ENCODE data around the gene USP9X.
"Not testable (repeated sequence)": the region's sequence is repeated elsewhere in the genome, so short reads cannot be mapped to it uniquely, and the experiment has no call there.

USP9X gene

GRCh38 chrX:41084893-41085511 lies at the start of gene USP9X:
Gene USP9X, plus strand, starts transcription at chrX:41085445. Its CDS starts 38,184 bp downstream, at chrX:41123629.
- peak; percentile 94 for DNase-seq

- DNase-seq: no peak
Measured at GRCh38 chrX:41035582-41035981, 49.7 kb upstream of the USP9X start.

GRCh38 chrX:41036668-41037326 lies 48.4 kb upstream of the USP9X start:
- no peak for DNase-seq

GRCh38 chrX:41043196-41043595 lies 42.0 kb upstream of the USP9X start:
- no peak for DNase-seq

- no peak for DNase-seq
Measured at GRCh38 chrX:41043674-41044345, 41.4 kb upstream of the USP9X start.

GRCh38 chrX:41045960-41046567 lies 39.2 kb upstream of the USP9X start:
- no peak for DNase-seq

GRCh38 chrX:41047878-41048534 lies 37.2 kb upstream of the USP9X start:
- no peak for DNase-seq

- no peak for DNase-seq
Measured at GRCh38 chrX:41050359-41050758, 34.9 kb upstream of the USP9X start.

GRCh38 chrX:41051288-41051687 lies 34.0 kb upstream of the USP9X start:
- no peak for DNase-seq

- DNase-seq: no peak
Measured at GRCh38 chrX:41055740-41056139, 29.5 kb upstream of the USP9X start.

GRCh38 chrX:41063276-41063675 lies 22.0 kb upstream of the USP9X start:
- DNase-seq: not testable (repeated sequence)

GRCh38 chrX:41064018-41064417 lies 21.2 kb upstream of the USP9X start:
- DNase-seq: no peak

GRCh38 chrX:41066391-41066790 lies 18.9 kb upstream of the USP9X start:
- no peak for DNase-seq

- DNase-seq: no peak
Measured at GRCh38 chrX:41066969-41067368, 18.3 kb upstream of the USP9X start.

- no peak for DNase-seq
Measured at GRCh38 chrX:41067721-41068120, 17.5 kb upstream of the USP9X start.

- no peak for DNase-seq
Measured at GRCh38 chrX:41076742-41077141, 8.5 kb upstream of the USP9X start.

- no peak for DNase-seq
Measured at GRCh38 chrX:41081821-41082220, 3.4 kb upstream of the USP9X start.

- no peak for DNase-seq
Measured at GRCh38 chrX:41082783-41083182, 2.5 kb upstream of the USP9X start.

- DNase-seq: peak; percentile 98
Measured at GRCh38 chrX:41084044-41084892, 977 bp upstream of the USP9X start.

- DNase-seq: peak; percentile 76
Measured at GRCh38 chrX:41085512-41085877, 250 bp downstream of the USP9X start.

- peak; percentile 55 for DNase-seq
Measured at GRCh38 chrX:41085878-41086626, 807 bp downstream of the USP9X start.

- no peak for DNase-seq
Measured at GRCh38 chrX:41086627-41086932, 1.3 kb downstream of the USP9X start.

Measured in CD4-positive, alpha-beta T cell treated with Interferon gamma for 1 hour (primary cell).